GM18511 (cell line): ENCODE measurements around the gene TTLL9.

Experiments
- ATAC-seq: cut with Tn5 transposase; IDR thresholded peaks from one replicate; pipeline ENCODE4 v1.9.1; 2021; ENCODE audit warnings: mild to moderate bottlenecking, moderate library complexity; ENCODE audit not compliant: unreplicated experiment

Gene TTLL9

GRCh38 chr20:31877684-31878083 lies 7.2 kb downstream of the TTLL9 start:
- no peak for ATAC-seq

GRCh38 chr20:31879143-31879987 lies 8.9 kb downstream of the TTLL9 start:
- peak; percentile 89 for ATAC-seq

DNA sequence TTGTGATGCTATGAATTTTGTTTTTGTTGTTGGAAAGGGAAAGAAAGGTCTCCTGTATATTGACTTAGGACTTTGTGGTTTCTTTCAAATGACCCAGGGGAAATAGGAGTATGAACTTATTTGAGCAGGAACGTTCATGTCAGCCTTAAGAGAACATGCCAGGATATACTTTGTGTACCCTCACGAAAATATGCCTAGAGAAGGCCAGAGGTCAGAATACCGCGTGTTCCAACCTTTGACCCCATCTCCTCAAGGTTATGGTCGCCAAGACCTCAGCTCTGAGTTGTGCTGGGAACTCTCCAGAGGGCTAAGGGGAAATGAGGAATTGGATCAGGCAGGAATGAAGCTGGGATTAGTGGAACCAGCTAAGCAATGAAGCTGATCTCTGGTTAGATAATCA lies 11.5 kb downstream of the TTLL9 start:
- ATAC-seq: no peak

GRCh38 chr20:31883829-31884228 lies 13.4 kb downstream of the TTLL9 start:
- no peak for ATAC-seq

DNA sequence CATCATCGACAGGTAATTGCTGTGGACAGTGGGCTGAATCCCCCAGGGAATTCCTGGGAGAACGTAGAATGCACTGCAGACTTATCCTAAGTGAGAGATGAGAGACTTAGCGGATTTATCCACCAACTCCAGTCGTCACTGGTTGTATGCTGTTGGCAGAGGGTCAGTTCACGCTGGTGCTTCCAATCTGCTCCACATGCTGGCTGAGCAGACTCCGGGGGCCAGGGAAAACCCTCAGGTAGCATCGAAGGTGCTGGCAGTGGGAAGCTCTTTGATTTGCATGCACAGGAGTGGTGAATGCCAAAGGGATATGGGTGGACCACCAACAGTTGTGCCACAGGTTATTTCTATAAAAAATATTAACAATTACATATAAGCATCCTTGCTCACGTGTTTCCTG lies 20.2 kb downstream of the TTLL9 start:
- no peak for ATAC-seq

DNA sequence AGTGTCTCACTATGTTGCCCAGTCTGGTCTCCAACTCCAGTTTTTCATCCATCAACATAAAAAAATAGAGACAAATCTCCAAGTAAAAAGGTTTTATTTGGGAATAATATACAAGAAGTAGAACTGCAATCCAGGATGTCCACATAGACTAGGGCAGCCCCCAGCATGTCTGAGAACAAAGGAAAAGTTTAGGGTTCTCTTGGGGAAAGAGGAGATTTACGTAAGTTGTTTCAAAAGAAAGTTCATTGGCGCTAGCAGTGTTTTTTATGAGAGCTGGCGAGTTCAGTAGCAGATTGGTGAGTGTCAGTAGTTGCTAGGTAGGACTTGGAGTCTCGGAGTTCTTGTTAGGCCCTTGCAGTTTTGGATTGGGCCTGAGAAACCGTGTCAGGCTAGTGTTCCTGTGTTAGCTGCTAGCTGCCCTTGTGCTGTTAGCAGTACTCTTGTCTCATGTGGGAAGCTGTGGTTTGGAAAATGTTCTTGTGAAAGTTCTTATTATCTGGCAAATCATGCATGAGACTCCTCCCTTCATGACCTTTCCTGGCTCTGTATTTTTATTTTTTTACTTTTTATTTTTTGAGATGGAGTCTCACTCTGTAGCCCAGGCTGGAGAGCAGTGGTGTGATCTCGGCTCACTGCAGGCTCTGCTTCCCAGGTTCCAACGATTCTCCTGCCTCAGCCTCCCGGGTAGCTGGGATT lies 24.7 kb downstream of the TTLL9 start:
- peak; percentile 99 for ATAC-seq

DNA sequence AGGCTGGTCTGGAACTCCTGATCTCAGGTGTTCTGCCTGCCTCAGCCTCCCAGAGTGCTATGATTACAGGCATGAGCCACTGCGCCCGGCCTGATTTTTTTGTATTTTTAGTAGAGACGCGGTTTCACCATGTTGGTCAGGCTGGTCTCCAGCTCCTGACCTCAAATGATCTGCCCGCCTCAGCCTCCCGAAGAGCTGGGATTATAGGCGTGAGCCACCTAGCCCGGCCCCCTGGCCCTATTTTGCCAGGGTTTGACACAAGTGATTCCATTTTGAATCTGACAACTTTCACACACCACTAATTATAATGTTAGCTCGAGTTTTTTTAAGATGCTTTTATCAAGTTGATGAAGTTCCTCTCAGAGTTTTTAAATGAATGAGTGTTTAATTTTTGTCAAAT lies 25.6 kb downstream of the TTLL9 start:
- ATAC-seq: no peak

GRCh38 chr20:31897541-31897940 lies 27.1 kb downstream of the TTLL9 start:
- ATAC-seq: no peak

DNA sequence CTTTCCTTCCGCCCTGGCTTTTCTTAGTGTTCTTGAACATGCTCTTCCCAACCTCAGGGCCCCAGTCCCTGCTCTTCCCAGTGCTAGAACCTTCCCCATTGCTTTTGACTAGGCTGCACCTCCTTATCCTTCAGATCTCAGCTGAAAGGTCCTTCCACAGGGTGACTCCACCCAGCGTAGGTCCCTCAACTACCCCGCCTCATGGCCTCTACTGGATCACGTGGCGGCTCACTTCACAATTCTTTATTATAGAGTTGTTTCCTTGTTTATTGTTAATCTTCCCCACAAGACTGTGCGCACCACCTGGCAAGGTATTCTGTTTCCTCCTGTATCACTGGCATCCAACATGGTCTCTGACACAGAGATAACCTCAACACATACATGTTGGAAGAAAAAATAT lies 31.2 kb downstream of the TTLL9 start:
- ATAC-seq: no peak

DNA sequence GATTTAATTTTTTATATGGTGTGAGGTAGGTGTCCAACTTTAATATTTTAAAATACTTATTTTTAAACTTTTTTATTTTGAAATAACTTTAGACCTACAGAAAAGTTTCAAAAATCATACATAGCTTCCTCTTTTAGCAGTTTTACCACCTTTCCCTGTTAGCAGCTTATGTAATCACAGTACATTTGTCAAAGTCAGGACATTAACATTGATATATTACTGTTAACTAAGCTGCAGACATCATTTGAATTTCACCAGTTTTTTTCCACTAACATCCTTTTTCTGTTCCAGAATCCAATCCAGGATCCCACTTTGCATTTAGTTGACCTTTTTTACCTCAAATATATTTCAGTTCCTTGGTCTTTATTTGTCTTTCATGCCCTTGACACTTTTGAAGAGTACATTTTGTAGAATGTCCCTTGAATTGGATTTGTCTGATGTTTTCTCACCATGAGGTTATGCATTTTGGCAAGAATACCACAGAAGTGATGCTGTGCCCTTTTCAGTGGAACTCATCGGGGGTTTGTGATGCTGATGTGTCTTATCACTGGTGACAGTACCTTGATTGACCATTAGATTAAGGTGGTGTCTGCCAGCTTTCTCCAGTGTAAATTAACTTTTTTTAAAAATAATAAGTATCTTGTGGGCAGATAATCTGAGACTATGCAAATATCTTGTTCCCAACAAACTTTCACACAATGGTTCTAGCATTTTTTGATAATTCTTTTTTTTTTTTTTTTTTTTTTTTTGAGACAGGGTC lies 33.4 kb downstream of the TTLL9 start:
- ATAC-seq: no peak

DNA sequence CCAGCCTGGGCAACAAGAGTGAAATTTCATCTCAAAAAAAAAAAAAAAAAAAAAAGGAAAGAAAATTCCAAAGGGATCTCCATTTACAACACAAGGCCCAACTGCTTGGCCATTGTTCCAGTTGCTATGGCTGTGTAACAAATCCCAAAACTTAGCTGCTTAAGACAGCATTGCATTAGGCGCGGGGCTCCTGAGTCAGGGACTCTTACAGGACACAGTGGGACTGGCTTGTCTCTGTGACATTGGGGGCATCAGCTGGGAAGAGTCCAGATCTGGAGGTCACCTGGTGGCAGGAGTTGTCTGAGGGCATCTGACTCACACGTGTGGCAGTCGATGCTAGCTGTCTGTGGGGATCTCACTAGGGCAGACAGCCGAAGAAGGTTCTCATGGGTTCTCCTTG lies 35.6 kb downstream of the TTLL9 start:
- ATAC-seq: no peak

- ATAC-seq: no peak
These were observed 36.6 kb downstream of the TTLL9 start for GRCh38 chr20:31907046-31907445.

DNA sequence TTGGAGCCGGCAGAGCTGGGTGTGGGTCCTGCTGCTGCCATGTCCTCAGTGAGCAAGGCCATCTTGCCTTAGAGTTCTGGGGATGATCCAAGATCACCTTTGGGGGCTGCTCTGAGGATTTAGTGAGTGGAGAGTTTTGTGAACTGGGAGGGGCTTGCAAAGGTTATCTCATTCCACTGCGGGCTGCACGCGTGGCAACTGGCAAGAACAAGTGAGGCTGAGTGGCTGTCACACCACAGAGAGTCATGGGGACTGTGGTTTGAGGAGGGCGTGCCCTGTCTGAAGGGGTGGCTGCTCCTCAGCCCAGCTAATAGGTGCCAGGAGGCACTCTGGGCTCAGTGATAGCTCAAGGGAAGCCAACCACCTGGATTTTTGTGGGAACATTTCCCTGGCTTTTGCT lies 37.6 kb downstream of the TTLL9 start:
- ATAC-seq: no peak

- ATAC-seq: no peak
These were observed 38.0 kb downstream of the TTLL9 start for GRCh38 chr20:31908424-31908823.

DNA sequence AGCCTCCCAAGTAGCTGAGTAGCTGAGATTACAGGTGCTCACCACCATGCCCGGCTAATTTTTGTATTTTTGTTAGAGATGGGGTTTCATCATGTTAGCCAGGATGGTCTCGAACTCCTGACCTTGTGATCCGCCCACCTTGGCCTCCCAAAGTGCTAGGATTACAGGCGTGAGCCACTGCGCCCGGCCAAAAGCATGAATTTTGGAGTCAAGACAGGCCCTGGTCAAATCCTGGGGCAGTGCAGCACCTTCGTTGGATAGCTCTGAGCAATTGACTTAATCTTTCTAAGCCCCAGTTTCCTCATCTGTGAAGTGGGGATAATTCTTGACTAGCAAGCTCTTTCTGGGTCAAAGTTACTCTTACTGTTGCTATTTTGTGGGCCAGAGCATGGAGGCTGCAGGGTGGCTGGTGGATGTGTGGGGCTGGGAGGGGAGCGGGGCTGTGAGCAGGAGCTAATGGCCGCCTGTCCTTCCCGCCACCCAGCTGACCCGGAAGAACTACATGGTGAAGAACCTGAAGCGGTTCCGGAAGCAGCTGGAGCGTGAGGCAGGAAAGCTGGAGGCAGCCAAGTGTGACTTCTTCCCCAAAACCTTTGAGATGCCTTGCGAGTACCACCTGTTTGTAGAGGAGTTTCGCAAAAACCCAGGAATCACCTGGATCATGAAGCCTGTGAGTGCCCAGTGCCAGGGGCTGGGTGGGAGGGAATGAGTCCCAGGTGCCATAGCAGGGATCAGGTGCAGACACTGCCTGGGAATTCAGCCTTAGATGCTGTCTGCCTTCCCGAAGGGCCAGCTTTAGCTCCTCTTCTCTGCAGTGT lies 39.0 kb downstream of the TTLL9 start:
- no peak for ATAC-seq

- ATAC-seq: no peak
These were observed 39.8 kb downstream of the TTLL9 start for GRCh38 chr20:31910071-31910803.

GRCh38 chr20:31913431-31914157 lies 43.2 kb downstream of the TTLL9 start:
- no peak for ATAC-seq

GRCh38 chr20:31914170-31914569 lies 43.7 kb downstream of the TTLL9 start:
- ATAC-seq: no peak

DNA sequence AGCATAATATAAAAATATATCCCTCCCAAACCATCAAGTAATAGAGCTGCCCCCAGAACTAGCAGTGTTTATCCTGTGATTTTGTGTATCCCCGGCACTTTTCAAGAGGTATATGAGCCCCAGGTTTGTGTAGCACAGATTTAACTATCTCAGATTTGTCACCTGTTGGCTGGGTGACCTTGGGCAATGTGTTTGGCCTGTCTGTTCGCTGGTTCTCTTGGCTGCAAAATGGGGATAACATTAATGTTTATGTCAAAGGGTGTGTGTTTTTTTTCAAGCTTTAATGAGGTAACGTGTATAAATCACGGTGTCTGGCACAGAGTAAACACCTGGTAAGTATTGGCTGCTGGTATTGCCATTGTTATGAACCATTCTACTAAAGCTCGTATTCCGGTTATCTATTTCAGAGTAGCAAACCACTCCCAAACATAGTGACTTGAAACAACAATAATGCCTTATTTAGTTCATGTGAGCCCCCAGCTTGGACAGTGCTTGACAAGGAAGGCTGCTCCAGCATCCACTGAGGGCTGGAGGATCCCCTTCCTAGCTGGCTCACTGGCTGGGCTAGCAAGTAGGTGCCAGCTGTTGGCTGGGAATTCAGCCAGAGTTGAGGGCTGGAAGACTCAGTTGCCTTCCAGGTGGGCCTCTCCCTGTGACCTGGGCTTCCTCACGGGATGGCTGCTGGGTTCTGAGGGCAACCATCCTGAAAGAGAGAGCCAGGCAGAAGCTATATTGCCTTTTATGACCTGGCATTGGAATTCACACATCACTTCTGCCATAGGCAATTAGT lies 45.3 kb downstream of the TTLL9 start:
- no peak for ATAC-seq
